IMR-90 (cell line): ENCODE data around the gene ZEB2. TPM values are rescaled to one million over a fixed set of nuclear protein-coding genes. Genes with fewer than 3 reads are reported as not detected.

Experiments
- ATAC-seq: fragments of 200-7000 bp; cut with Tn5 transposase; 2 replicates; pipeline ENCODE4 v1.9.1; 2020; ENCODE audit warnings: low read depth, mild to moderate bottlenecking, moderate library complexity
- BruUV-seq: library from RNA; stranded (reverse); fragments of 400-500 nt; replicated peaks from 2 replicates; lab custom pipeline; 2021; lab: Mats Ljungman, UMichigan
- CTCF ChIA-PET: fragments of 300-600 bp; formaldehyde crosslinking; extraction: SDS; loops from one replicate; lab custom pipeline; 2021; ENCODE audit warnings: antibody characterized with exemption; lab: Yijun Ruan, JAX
- POLR2A ChIA-PET: fragments of 300-600 bp; sonication (Branson Sonifier 250); formaldehyde crosslinking; loops from one replicate; lab custom pipeline; 2022; ENCODE audit warnings: antibody characterized with exemption; ENCODE audit not compliant: unreplicated experiment; lab: Charles Lee
- DNase-seq: peaks from one replicate; pipeline ENCODE4 v3.0.0; 2013
- H2AFZ ChIP-seq: replicated peaks from 2 replicates; pipeline ENCODE3; 2013; ENCODE audit warnings: low read length, mild to moderate bottlenecking; ENCODE audit not compliant: poor library complexity
- H2AK5ac ChIP-seq: 2 replicates; pipeline ENCODE4 v1.6.1; 2013; ENCODE audit warnings: low read depth, low read length, inconsistent platforms
- H2AK9ac ChIP-seq: replicated peaks from 2 replicates; pipeline ENCODE3; 2013; ENCODE audit warnings: mild to moderate bottlenecking, low read depth, low read length, moderate library complexity; ENCODE audit not compliant: poor library complexity
- H2BK120ac ChIP-seq: 2 replicates; pipeline ENCODE4 v1.6.1; 2013; ENCODE audit warnings: low read depth, low read length, inconsistent platforms
- H2BK15ac ChIP-seq: 3 replicates; pipeline ENCODE4 v1.6.1; 2013; ENCODE audit warnings: low read depth, low read length, inconsistent platforms
- H2BK20ac ChIP-seq: 2 replicates; pipeline ENCODE4 v1.6.1; 2013; ENCODE audit warnings: low read depth, mild to moderate bottlenecking, inconsistent platforms, low read length, moderate library complexity
- H2BK5ac ChIP-seq: 2 replicates; pipeline ENCODE4 v1.6.1; 2013; ENCODE audit warnings: mild to moderate bottlenecking, low read depth, low read length, inconsistent platforms; ENCODE audit not compliant: poor library complexity, severe bottlenecking
- H3K14ac ChIP-seq: replicated peaks from 2 replicates; pipeline ENCODE4 v1.6.1; 2013; ENCODE audit warnings: low read depth, low read length, inconsistent platforms
- H3K18ac ChIP-seq: 2 replicates; pipeline ENCODE4 v1.6.1; 2013; ENCODE audit warnings: low read depth, low read length, control low read depth
- H3K23ac ChIP-seq: 2 replicates; pipeline ENCODE4 v1.6.1; 2013; ENCODE audit warnings: low read depth, low read length, inconsistent platforms
- H3K27ac ChIP-seq: 2 replicates; pipeline ENCODE4 v1.5.1; 2013; ENCODE audit warnings: mild to moderate bottlenecking, control low read depth, low read length; ENCODE audit not compliant: insufficient read depth
- H3K27me3 ChIP-seq: 2 replicates; pipeline ENCODE4 v1.6.1; 2013; ENCODE audit warnings: low read length; ENCODE audit not compliant: control insufficient read depth, insufficient read depth
- H3K36me3 ChIP-seq: 2 replicates; pipeline ENCODE4 v1.6.1; 2013; ENCODE audit warnings: low read length, mixed read lengths; ENCODE audit not compliant: control insufficient read depth, insufficient read depth
- H3K4ac ChIP-seq: 2 replicates; pipeline ENCODE4 v1.6.1; 2013; ENCODE audit warnings: low read depth, low read length, inconsistent platforms
- H3K4me1 ChIP-seq: 2 replicates; pipeline ENCODE4 v1.6.1; 2013; ENCODE audit warnings: low read length, mixed read lengths; ENCODE audit not compliant: control insufficient read depth, insufficient read depth
- H3K4me2 ChIP-seq: 2 replicates; pipeline ENCODE4 v1.6.1; 2013; ENCODE audit warnings: low read depth, mild to moderate bottlenecking, control low read depth, low read length, moderate library complexity
- H3K4me3 ChIP-seq: 2 replicates; pipeline ENCODE4 v1.5.1; 2013; ENCODE audit warnings: low read depth, mild to moderate bottlenecking, control low read depth, low read length, moderate library complexity; ENCODE audit not compliant: insufficient read depth
- H3K56ac ChIP-seq: 2 replicates; pipeline ENCODE4 v1.6.1; 2013; ENCODE audit warnings: low read length, inconsistent platforms; ENCODE audit not compliant: insufficient read depth; ENCODE audit errors: extremely low read depth
- H3K79me1 ChIP-seq, 2 experiments: 2 replicates each; pipeline ENCODE4 v1.6.1; 2013; ENCODE audit warnings: low read length in 2 of 2, inconsistent platforms in 1 of 2, low read depth in 1 of 2
- H3K9ac ChIP-seq: 2 replicates; pipeline ENCODE4 v1.6.1; 2013; ENCODE audit warnings: low read depth, low read length, control low read depth
- H3K9me1 ChIP-seq: 2 replicates; pipeline ENCODE4 v1.6.1; 2013; ENCODE audit warnings: low read length, inconsistent platforms; ENCODE audit not compliant: insufficient read depth
- H3K9me3 ChIP-seq: 2 replicates; pipeline ENCODE4 v1.6.1; 2013; ENCODE audit warnings: low read length; ENCODE audit not compliant: control insufficient read depth, insufficient read depth
- H4K20me1 ChIP-seq: 2 replicates; pipeline ENCODE4 v1.6.1; 2013; ENCODE audit warnings: low read length, inconsistent platforms; ENCODE audit not compliant: insufficient read depth
- H4K5ac ChIP-seq: 2 replicates; pipeline ENCODE4 v1.6.1; 2013; ENCODE audit warnings: mild to moderate bottlenecking, low read depth, low read length, control low read depth
- H4K8ac ChIP-seq, 2 experiments: 2 replicates each; pipeline ENCODE4 v1.6.1; 2013; ENCODE audit warnings: low read depth in 2 of 2, low read length in 2 of 2, control low read depth in 1 of 2, inconsistent platforms in 1 of 2
- H4K91ac ChIP-seq: 2 replicates; pipeline ENCODE4 v1.6.1; 2013; ENCODE audit warnings: low read depth, low read length, inconsistent platforms; ENCODE audit not compliant: insufficient read depth
- BHLHE40 ChIP-seq: fragments of 150-350 bp; IDR thresholded peaks from 2 replicates; pipeline ENCODE4 v1.6.1; 2016; ENCODE audit warnings: mild to moderate bottlenecking, low read depth, low read length
- NFE2L2 ChIP-seq: fragments of 150-350 bp; IDR thresholded peaks from 2 replicates; pipeline ENCODE4 v1.6.1; 2016; ENCODE audit warnings: low read depth, mild to moderate bottlenecking, low read length
- WGBS, 2 experiments: methylation state at CpG; one replicate each; pipeline versions ENCODE4 v1.1.5 to v1.1.7; 2013; ENCODE audit warnings: missing lambda C conversion rate in 2 of 2; ENCODE audit not compliant: insufficient read length in 1 of 2; ENCODE audit errors: extremely low coverage in 2 of 2; 5-methylcytosine and 5-hydroxymethylcytosine counted together
- dilution Hi-C: fragments of 300-500 bp; cut with HindIII; formaldehyde crosslinking; loops from one replicate; pipeline ENCODE4 v1.14.3; 2018; ENCODE audit warnings: low sequenced_read_pairs; ENCODE audit not compliant: unreplicated experiment
- in situ Hi-C: fragments of 300-500 bp; cut with MboI; formaldehyde crosslinking; loops from 3 replicates; pipeline ENCODE4 v1.14.3; 2019; ENCODE audit warnings: low sequenced_read_pairs, inconsistent platforms, mixed read lengths
- intact Hi-C: fragments of 100-400 bp; cut with micrococcal nuclease; formaldehyde crosslinking; loops from 2 replicates; pipeline ENCODE4 v1.10.0; 2022
- polyA plus RNA-seq, 3 experiments: library from polyadenylated mRNA; depleted of rRNA; stranded (reverse); fragments of >200 nt; gene quantifications; 2 replicates each; pipeline ENCODE4 v1.2.3, GENCODE V29; 2012; ENCODE audit warnings: low replicate concordance in 1 of 3
- total RNA-seq: library from RNA; depleted of rRNA; stranded (reverse); fragments of >200 nt; gene quantifications from 2 replicates; pipeline ENCODE4 v1.2.3, GENCODE V29; 2012

ZEB2 gene
- total and polyA plus RNA-seq, 2 of the 4 experiments (the other 2 are of a cell fraction), result 22.4 to 50.9 TPM

DNA sequence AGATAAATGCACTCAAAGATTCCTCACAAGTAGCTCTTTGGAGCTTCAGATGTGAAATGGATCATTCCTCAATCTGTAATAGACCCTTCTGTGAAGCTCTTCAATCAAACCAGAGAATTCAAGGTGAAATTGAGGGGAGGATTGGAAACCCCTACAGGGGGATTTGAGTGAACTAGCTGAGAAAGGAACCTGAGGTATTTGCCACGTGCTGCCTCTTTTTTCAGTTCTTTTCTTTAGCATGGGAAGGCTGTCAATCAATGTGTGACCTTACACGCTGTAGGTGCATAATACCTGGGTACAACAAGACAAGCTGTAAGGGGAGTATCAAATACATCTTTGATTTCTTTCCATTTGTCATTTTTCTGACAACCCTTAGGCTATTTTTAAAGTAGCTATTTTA is 46.5 kb upstream of the ZEB2 start:
- Histone ChIP-seq H4K5ac (no peak overlapping the region), H3K4me2 (no peak overlapping the region), H2AK9ac (no peak overlapping the region), H3K4ac (no peak overlapping the region), H2BK15ac (no peak overlapping the region), H4K20me1 (no peaks in the 10 kb centered on the region), H2BK20ac (no peak overlapping the region), H3K36me3 (no peaks in the 10 kb centered on the region), H2AK5ac (no peak overlapping the region), H3K79me1 (no peaks in the 10 kb centered on the region), H4K8ac (no peak overlapping the region), H2AFZ (no peak overlapping the region), H3K4me1 (no peaks in the 10 kb centered on the region), H2BK5ac (no peak overlapping the region), H3K9me1 (no peaks in the 10 kb centered on the region), H4K91ac (no peak overlapping the region), H3K27ac (no peak overlapping the region), H3K9me3 (no peaks in the 10 kb centered on the region), H3K27me3 (no peaks in the 10 kb centered on the region; the same call in 1 of the 2 replicates), H2BK120ac (no peak overlapping the region), H3K9ac (no peak overlapping the region), H3K23ac (no peak overlapping the region), H3K4me3 (no peak overlapping the region), H3K18ac (no peak overlapping the region), H3K56ac (no peak overlapping the region), H3K14ac (no peak overlapping the region)
- no peak for DNase-seq
- no TSS peak for BruUV-seq
- TF ChIP-seq BHLHE40 (no peak), NFE2L2 (no peak)
- POLR2A ChIA-PET, result no interaction called here
- intact Hi-C loops (no loop called here), dilution Hi-C loops (no loop called here), in situ Hi-C loops (no loop called here)
- no CpG with 5 or more reads among the region's 2 CpGs for WGBS, 2 experiments
- ATAC-seq, result no peak
- CTCF ChIA-PET, result no interaction called here
